Measurements from ENCODE around the gene FRMD8.

The FRMD8 gene

DNA sequence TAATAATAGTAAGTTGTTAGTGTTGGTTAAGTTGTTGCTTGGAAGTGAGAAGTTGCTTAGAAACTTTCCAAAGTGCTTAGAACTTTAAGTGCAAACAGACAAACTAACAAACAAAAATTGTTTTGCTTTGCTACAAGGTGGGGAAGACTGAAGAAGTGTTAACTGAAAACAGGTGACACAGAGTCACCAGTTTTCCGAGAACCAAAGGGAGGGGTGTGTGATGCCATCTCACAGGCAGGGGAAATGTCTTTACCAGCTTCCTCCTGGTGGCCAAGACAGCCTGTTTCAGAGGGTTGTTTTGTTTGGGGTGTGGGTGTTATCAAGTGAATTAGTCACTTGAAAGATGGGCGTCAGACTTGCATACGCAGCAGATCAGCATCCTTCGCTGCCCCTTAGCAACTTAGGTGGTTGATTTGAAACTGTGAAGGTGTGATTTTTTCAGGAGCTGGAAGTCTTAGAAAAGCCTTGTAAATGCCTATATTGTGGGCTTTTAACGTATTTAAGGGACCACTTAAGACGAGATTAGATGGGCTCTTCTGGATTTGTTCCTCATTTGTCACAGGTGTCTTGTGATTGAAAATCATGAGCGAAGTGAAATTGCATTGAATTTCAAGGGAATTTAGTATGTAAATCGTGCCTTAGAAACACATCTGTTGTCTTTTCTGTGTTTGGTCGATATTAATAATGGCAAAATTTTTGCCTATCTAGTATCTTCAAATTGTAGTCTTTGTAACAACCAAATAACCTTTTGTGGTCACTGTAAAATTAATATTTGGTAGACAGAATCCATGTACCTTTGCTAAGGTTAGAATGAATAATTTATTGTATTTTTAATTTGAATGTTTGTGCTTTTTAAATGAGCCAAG, 38.9 kb downstream of the FRMD8 start:
- DNase-seq (ENCODE audit: low spot score) = no peak

- no peak for DNase-seq (ENCODE audit: low spot score)
Measured at GRCh38 chr11:65425971-65426838, 39.8 kb downstream of the FRMD8 start.

- no peak for DNase-seq (ENCODE audit: low spot score)
Measured at GRCh38 chr11:65426839-65427690, 40.6 kb downstream of the FRMD8 start.

DNA sequence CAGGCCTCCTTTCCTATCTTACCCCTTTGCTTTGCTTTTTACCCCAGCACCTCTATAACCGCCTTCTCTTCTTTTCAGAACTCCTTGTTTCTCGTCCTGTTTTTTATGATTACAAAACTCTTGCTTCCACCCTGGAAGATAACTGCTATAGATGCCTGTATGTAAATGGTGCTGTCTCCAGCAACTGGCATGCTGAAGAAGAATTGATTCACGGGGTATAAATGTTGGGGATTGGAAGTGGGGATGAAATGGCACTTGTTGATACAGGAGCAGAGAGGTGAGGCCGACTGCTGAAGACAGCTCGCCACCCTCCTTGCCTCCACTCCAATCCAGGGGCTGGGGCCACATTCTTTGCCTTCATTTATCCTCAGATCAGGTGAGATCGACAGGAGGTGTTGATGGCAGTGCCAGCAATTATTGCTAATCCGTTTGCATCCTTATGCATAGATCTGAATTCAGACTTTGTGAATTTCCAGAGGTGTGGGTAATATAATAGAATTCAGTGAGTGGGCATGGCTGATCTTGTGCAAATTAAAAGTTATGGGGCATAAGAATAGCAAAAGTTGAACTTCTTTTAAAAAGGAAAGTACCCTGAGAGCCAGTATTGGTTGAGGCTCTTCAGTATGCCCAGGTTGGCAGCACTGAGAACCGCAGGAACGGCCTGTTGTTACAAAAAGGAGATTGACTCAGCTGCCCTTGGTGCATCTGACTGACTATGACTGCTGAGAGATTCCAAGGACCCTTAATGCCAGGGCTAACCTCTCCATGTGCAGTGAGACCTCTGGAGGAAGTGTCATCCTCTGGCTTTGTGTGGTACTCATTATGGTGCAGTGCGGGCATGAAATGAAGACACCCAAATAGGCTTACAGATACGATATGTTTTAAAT, 41.5 kb downstream of the FRMD8 start:
- no peak for DNase-seq (ENCODE audit: low spot score)

GRCh38 chr11:65428578-65429067, 42.2 kb downstream of the FRMD8 start:
- no peak for DNase-seq (ENCODE audit: low spot score)

- no peak for DNase-seq (ENCODE audit: low spot score)
Measured at GRCh38 chr11:65429068-65429681, 42.7 kb downstream of the FRMD8 start.

GRCh38 chr11:65429724-65430405, 43.4 kb downstream of the FRMD8 start:
- DNase-seq (ENCODE audit: low spot score) = no peak

DNA sequence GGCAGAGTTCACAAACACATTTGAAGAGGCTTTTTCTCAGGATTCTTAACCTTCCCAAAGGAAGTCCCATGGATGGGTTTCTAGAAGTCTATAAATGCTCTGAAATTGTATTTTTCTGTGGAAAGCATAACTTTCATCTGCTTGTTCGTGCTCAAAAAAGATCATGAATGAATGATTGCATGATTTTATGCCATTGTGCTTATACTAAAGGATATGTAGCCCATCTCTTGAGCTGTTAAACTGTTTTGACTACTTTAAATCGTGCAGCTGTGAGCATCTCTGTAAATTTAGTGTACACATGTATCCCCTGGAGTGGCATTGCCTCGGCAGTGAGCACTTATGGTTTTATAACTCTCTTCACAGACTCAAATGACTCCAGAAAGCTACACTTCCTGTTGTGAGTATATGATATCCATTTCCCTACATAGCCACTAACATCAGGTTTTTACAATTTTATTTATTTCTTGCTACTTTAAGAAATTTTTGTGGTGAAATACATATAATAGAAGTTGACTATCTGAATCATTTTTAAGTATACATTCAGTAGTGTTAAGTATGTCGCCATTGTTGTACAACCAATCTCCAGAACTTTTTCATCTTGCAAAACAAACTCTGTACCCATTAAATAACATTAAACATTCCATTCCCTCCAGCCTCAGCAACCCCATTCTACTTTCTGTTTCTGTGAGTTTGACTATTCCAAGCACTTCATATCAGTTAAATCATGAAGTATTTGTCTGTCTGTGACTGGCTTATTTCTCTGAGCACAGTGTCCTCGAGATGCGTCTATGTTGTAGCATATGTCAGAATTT, 44.2 kb downstream of the FRMD8 start:
- no peak for DNase-seq (ENCODE audit: low spot score)

- no peak for DNase-seq (ENCODE audit: low spot score)
Measured at GRCh38 chr11:65431451-65432099, 45.1 kb downstream of the FRMD8 start.

- DNase-seq (ENCODE audit: low spot score) = no peak
Measured at GRCh38 chr11:65432100-65432650, 45.7 kb downstream of the FRMD8 start.

GRCh38 chr11:65432686-65433582, 46.5 kb downstream of the FRMD8 start:
- no peak for DNase-seq (ENCODE audit: low spot score)

GRCh38 chr11:65433657-65434056, 47.2 kb downstream of the FRMD8 start:
- no peak for DNase-seq (ENCODE audit: low spot score)

DNA sequence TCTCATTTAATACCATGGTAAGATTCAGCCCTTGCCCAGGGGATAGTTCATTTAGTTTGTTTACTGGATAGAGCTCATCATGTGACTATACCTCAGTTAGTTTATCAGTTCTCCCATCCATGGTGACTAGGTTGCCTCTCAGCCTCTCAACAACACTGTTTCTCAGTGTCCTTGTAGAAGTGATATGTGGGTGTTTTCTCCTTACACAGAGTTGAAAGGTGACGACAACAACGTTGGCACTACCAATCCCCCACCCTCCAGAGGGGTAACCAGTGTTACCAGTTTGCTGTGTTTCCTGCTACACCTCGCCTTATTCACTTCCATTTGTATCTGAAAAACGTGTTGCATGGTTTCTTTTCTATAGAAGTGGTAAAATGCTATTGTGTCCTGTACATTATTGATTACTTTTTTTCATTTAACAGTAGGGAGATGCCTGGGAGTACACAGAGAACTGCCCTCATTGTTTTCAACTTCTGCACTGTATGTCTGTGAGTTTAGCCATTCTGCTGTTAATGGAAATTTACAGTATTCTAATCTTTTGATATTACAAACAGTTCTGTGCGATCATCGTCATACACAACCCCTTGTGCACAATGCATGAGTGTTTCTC, 47.7 kb downstream of the FRMD8 start:
- DNase-seq (ENCODE audit: low spot score) = no peak

DNA sequence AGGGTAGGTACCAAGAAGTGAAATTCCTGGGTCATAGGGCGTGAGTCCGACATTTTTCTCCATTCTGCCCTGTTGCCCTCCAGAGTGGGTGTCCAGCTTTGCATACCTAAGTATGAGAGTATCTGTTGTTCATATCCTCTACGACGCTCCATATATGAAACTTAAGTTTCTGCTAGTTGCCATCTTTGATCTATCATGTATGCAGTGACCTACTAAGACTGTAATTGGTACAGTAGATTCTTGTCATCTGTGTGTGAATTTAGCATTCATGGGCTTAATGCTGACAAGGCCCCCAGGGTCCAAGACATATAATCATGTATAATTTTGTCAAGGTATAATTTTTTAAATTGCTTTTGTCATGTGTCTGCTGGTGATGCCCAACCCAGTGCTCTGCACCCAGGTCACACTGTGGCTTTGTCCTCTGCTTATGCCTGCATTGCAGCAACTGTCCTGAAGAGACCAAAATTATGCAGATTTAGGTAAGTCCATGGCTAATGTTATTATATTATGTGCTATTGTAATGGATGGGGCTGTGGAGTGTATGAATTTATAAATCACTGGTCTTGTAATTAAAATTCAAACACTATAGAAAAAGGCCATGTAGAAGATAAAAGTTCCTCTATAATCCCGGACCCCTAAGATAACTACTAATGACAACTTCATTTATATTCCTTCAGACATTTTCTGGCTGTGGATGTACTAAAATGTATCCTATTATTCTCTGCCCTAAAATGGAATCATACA, 48.4 kb downstream of the FRMD8 start:
- no peak for DNase-seq (ENCODE audit: low spot score)

GRCh38 chr11:65435411-65435931, 49.0 kb downstream of the FRMD8 start:
- no peak for DNase-seq (ENCODE audit: low spot score)

DNA sequence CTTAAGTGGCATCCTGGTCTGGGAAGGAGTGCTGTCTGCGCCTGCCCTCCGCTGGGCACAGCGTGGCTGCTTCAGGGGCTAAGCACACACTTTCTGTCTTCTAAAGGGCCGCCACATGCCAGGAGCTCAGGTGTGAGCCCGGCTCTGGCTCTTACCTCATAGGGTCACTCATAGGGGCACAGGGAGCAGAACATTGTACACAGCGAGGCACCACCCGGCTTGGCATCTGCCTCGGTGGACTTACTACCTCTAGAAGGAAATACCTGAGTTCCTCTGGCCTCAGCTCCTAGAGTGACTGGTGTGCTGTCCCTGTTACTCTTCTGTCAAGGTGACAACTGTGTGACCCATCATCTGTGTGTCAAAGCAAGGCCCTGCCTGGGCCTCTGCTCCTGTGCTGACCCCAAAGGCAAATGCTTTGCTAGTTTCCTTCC, 49.6 kb downstream of the FRMD8 start:
- no peak for DNase-seq (ENCODE audit: low spot score)
